Gastrocnemius medialis (tissue), 4 donors: ENCODE results near the gene MAPK4. TPM values are rescaled to one million over a fixed set of nuclear protein-coding genes. Genes with fewer than 3 reads are reported as not detected.
"Not testable (repeated sequence)": the region's sequence is repeated elsewhere in the genome, so short reads cannot be mapped to it uniquely, and the experiment has no call there.

Experiments
- ATAC-seq, 2 donors: fragments of 150-250 bp; one replicate each; pipeline ENCODE4 v1.9.1; 2016
- DNase-seq, 2 donors: peaks; one replicate each; pipeline ENCODE4 v3.0.0-alpha.2; 2019
- H3K27ac ChIP-seq, 4 donors: fragments of 200-600 bp; sonication (generic); 1 replicate in 1 of 4; 2 replicates in 3 of 4; pipeline ENCODE4 v1.5.1; 2016 to 2018; ENCODE audit warnings: mild to moderate bottlenecking in 2 of 4, moderate library complexity in 1 of 4
- H3K27me3 ChIP-seq, 3 donors: fragments of 200-600 bp; sonication (generic) in 2 of 3; 1 replicate in 1 of 3; 2 replicates in 2 of 3; pipeline versions ENCODE4 v1.5.1 to v1.6.0; 2016 to 2019; ENCODE audit warnings: mild to moderate bottlenecking in 1 of 3, moderate library complexity in 1 of 3
- H3K36me3 ChIP-seq, 2 donors: fragments of 200-600 bp; sonication (generic) in 1 of 2; one replicate each; pipeline ENCODE4 v1.5.1; 2017 to 2018
- H3K4me1 ChIP-seq, 2 donors: fragments of 200-600 bp; sonication (generic) in 1 of 2; one replicate each; pipeline ENCODE4 v1.5.1; 2016 to 2017; ENCODE audit warnings: mild to moderate bottlenecking in 2 of 2
- H3K4me3 ChIP-seq, 4 donors: fragments of 200-600 bp; sonication (generic) in 3 of 4; 1 replicate in 1 of 4; 2 replicates in 3 of 4; pipeline ENCODE4 v1.5.1; 2016 to 2019; ENCODE audit warnings: mild to moderate bottlenecking in 2 of 4
- H3K9me3 ChIP-seq, 3 donors: fragments of 200-600 bp; sonication (generic) in 2 of 3; 1 replicate in 1 of 3; 2 replicates in 2 of 3; pipeline ENCODE4 v1.5.1; 2016 to 2019
- POLR2A ChIP-seq, 2 donors: fragments of 450-650 bp; IDR thresholded peaks; one replicate each; pipeline ENCODE4 v1.6.1; 2017; ENCODE audit warnings: antibody characterized with exemption in 2 of 2, mild to moderate bottlenecking in 2 of 2, moderate library complexity in 2 of 2
- in situ Hi-C, 4 donors: fragments of 200-750 bp; cut with MboI; loops; one replicate each; pipeline versions ENCODE4 v1.15.0 to v1.8.0; 2017; ENCODE audit warnings: low sequenced_read_pairs in 4 of 4
- intact Hi-C: fragments of 100-400 bp; cut with DNase I; formaldehyde crosslinking; loops from one replicate; pipeline ENCODE4 v1.15.1; 2023; ENCODE audit warnings: low total_unique reads
- total RNA-seq, 4 donors: library from RNA; depleted of rRNA; stranded (reverse); fragments of >200 nt; gene quantifications; one replicate each; pipeline versions ENCODE4 v1.1.0 to v1.2.3, GENCODE V29; 2016
- TF ChIP-seq, protein P1 (sequence below), 5 experiments: fragments of 450-650 bp in 3 of 5; fragments of 200-600 bp in 2 of 5; sonication (generic) in 2 of 5; IDR thresholded peaks in 4 of 5; conservative IDR thresholded peaks in 1 of 5; 1 replicate in 4 of 5; 2 replicates in 1 of 5; pipeline ENCODE4 v1.5.1; 2016 to 2019; ENCODE audit warnings: antibody characterized with exemption in 5 of 5, mild to moderate bottlenecking in 3 of 5, moderate library complexity in 3 of 5

Gene MAPK4
- total RNA-seq, 4 donors from 2014 or later, result 0.68 to 2.4 (median 1.7) TPM

- no peak overlapping the region for H3K4me3 ChIP-seq
- in situ Hi-C loops, result loop anchor here in 1 of 4 donors (25.0 kb wide), 1 partner anchor 264 kb away; no protein-coding TSS in a partner anchor
- ATAC-seq (no peak), DNase-seq (no peak)
- no peak overlapping the region for H3K27ac ChIP-seq
- intact Hi-C loops, result no loop called here
- H3K36me3 ChIP-seq, result no peaks in the 10 kb centered on the region
- TF ChIP-seq, protein P1, sequence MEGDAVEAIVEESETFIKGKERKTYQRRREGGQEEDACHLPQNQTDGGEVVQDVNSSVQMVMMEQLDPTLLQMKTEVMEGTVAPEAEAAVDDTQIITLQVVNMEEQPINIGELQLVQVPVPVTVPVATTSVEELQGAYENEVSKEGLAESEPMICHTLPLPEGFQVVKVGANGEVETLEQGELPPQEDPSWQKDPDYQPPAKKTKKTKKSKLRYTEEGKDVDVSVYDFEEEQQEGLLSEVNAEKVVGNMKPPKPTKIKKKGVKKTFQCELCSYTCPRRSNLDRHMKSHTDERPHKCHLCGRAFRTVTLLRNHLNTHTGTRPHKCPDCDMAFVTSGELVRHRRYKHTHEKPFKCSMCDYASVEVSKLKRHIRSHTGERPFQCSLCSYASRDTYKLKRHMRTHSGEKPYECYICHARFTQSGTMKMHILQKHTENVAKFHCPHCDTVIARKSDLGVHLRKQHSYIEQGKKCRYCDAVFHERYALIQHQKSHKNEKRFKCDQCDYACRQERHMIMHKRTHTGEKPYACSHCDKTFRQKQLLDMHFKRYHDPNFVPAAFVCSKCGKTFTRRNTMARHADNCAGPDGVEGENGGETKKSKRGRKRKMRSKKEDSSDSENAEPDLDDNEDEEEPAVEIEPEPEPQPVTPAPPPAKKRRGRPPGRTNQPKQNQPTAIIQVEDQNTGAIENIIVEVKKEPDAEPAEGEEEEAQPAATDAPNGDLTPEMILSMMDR (IDR thresholded peaks at IDR 0.05 in 4 of 5, conservative IDR thresholded peaks at IDR 0.05 in 1 of 5), result no peak
- no peak for TF ChIP-seq POLR2A (IDR thresholded peaks at IDR 0.05)
- no peaks in the 10 kb centered on the region for H3K9me3 ChIP-seq
- no peaks in the 10 kb centered on the region for H3K27me3 ChIP-seq
- H3K4me1 ChIP-seq, result no peaks in the 10 kb centered on the region
Measured at GRCh38 chr18:50776383-50776782, 216.5 kb downstream of the MAPK4 start.

DNA sequence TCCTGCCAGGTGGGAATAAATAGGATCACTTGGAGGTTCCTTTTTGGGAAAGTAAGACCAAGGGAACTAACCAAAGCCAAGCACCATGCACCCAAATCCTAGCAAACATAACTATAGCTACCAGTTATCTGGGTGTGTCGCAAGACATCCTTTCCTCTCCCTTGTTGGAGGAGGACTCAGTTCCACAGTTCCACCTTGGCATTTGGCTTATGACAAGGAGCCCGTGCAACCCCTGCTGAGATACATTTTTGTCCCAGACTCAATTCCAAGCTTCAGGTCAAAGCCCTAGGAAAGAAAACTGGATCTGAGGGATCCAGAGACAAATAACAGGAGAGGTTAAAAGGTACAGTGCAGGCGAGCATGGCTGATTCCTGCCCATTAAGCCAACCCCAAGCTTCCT, 219.1 kb downstream of the MAPK4 start:
- ATAC-seq, H3K4me1 ChIP-seq, H3K27me3 ChIP-seq, intact Hi-C loops, H3K9me3 ChIP-seq, DNase-seq, H3K36me3 ChIP-seq, H3K4me3 ChIP-seq, H3K27ac ChIP-seq: not testable (repeated sequence)
- in situ Hi-C loops, result loop anchor here in 1 of 4 donors (25.0 kb wide), 1 partner anchor 267 kb away; no protein-coding TSS in a partner anchor

Other genes with a start within 250 kb of the MAPK4 start
- under 1 TPM in 2 of 4 donors, not detected in 2; 0.15 to 0.16 TPM for gene SKA1, start 185.0 kb upstream of the MAPK4 start, total RNA-seq